HG03175 (cell line): Measurements from ENCODE around the gene STX11.

ENCODE experiments used
- ATAC-seq: cut with Tn5 transposase; IDR thresholded peaks from one replicate; pipeline ENCODE4 v1.9.1; 2021; ENCODE audit warnings: mild to moderate bottlenecking, moderate library complexity; ENCODE audit not compliant: unreplicated experiment

The STX11 gene

DNA sequence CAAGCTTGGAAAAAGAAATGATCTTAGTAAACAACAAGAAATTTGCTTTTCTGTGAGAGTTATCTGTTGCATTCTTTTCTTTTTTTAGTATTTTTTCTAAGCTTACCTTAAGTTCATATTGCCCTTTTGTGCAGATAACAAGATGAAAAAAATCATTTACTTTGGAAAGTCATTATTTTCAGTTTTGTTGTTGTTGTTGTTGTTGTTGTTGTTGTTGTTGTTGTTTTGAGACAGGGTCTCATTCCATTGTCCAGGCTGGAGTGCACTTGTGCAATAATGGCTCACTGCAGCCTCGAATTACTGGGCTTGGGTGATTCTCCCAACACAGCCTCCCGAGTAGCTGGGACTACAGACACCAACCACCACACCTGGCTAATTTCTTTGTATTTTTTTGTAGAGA lies 8.8 kb upstream of the STX11 start:
- ATAC-seq, result no peak

DNA sequence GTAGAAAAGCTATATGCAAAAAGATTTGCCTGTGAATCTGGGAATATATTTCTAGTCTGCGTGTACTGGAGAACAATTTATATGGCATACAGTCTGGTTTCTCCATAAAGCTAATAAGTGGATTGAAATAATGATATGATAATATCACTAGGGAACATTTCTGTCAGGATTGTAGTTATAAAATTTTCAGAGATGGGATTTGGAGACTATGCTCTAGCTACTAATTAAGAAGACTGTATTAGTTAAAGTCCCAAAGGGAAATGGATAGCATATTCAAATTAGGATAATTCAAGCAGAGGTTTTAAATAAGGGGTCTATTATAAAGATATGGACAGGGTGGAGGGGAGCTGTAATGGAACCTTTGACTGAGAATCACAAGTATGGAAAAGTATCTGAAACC lies 7.2 kb upstream of the STX11 start:
- no peak for ATAC-seq

DNA sequence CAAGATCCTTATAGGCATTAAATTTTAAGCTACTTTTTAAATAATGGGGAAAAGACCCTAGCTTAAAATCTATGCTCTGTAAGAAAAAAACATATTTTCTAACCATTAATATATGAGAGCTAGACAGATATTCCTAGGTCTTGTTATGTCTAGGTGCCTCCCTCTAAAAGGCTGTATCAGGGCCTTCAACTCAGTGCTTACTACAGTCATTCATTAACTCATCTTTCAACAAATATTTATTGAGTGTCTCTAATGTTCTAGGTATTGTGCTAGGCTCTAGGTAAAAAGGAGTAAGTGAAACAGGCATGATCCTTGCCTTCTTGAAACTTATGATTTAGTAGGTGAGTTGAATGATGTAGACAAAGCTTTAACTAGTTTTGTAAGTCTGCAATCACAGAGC lies 6.4 kb upstream of the STX11 start:
- ATAC-seq, result no peak

DNA sequence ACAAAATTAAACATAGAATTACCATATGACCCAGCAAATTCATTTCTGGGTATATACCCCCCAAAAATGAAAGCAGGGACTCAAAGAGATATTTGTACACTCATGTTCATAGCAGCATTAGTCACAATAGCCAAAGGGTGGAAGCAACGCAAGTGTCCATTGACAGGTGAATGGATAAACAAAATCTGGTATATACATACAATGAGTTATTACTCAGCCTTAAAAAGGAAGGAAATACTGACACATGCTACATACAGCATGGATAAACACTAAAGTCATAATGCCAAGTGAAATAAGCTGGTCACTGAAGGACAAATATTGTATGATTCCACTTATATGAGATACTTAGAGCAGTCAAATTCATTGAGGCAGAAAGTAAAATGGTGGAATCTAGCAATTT lies 5.3 kb upstream of the STX11 start:
- no peak for ATAC-seq

DNA sequence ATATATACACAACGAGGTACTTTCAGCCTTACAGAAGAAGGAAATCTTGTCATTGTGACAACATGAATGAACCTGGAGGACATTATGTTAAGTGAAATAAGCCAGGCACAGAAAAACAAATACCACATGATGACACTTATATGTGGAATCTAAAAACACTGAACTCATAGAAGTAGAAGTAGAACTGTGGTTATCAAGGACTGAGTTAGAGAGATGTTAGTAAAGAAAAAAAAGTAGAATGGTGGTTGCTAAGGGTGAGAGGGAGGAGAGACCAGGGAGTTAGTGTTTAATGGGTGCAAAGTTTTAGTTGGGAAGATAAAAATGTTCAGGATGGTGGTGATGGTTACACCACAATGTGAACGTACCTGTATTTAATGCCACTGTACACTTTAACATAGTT lies 4.8 kb upstream of the STX11 start:
- ATAC-seq, result no peak

DNA sequence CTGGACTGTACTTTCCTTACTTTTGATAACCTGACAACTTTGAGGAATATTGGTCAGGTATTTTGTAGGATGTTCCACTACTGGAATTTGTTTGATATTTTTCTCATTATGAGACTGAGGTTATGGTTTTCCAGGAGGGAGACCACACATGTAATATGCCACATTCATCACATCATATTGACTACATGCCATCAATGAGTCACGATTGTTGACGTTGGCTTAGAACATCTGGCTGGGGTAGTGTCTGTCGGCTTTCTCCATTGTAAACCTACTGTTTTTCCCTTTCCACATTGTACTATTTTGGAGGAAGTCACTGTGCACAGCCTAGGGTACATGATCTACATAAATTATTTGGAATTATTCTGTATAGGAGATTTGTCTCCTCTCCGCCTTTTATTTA lies 1.4 kb upstream of the STX11 start:
- no peak for ATAC-seq

DNA sequence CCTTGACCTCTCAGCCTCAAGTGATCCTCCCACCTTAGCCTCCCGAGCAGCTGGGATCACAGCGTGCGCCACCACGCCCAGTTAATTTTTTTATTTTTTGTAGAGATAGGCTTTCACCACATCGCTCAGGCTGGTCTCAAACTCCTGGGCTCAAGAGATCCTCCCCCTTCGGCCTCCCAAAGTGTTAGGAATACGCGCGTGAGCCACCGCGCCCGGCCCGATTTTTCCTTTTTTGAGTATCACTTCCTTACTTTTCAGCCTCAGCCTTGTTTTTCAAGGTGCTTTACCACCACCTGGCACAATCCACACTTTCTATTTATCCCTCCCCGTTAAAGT lies 791 bp upstream of the STX11 start:
- ATAC-seq, result no peak

DNA sequence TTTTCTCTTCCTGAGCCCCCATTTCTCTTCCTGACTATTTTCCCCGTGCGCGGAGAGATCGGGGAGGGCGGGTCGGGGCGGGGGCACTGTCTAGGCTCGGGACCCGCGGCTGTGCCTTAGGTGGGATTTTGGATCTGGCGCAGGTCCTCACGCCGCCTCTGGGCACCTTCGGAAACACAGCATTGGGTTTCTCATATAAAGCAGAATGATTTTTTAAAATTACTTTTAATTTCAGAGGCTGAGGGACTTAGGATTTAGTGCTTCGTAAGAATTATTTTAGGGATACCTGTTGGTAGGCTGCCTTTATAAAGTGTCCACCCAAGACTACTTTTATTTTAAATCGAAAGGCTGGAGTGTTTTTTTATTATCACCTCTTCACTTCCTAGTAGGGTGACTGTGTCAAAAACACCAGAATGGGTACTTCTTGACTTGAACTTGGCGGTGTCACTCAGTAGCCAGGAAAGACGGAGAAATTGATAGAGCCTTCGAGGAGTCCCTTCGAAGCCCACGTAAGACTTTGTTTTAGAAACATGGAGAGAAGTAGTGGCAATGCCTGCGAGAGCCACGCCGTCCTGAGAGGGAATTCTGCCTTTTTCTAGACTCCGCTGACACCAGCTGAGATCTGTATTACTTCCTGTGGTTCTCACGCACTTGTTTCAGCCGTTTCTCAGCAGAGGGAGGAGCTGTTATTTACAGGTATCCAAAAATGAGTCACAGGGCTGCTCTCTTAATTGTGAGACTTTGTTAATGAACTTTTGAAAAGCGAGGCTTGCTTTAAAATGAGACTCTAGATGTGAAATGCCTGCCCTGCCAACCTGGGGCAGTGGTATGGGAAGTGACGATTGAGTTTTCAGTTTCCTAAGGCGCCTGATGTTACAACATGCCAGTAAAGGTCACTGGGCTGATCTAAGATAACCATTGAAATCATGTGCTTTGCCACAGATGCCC lies 667 bp downstream of the STX11 start:
- ATAC-seq, result peak; percentile 68

DNA sequence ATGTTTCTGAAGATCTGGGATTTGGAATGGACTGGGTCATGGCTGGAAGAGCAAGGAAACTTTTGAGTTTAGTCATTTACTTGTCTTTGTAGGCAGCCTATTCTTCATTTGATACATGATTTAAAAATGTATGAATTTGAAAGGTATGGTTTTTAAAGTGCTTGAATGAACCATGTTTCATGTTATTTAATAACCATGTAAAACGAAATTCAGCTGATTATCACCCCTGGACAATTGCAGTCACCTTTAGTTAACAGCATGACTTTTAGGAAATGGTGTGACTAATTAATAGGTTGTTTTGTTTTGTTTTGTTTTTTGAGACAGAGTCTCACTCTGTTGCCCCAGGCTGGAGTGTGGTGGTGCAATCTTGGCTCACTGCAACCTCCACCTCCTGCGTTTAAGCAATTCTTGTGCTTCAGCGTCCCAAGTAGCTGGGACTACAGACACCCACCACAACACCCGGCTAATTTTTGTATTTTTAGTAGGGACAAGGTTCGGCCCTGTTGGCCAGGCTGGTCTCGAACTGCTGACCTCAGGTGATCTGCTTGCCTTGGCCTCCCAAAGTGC lies 2.1 kb downstream of the STX11 start:
- no peak for ATAC-seq

DNA sequence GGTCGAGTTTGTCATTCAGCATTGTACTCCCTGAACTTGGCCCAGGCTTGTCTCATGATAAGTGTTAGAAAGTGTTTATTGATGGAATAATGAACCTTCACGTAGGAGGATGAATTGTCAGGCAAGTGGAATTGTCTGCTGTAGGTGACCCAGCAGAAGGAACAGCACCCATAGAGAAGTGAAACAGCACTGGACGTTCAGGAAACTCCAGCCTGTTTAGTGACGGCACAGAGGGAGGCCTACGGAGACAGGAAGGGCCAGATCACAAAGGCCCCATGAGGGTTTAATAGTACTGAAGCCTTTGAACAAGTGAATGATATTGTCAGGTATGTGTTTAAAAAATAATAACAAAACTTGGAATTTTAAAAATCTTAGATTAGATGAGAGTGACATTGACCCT lies 2.9 kb downstream of the STX11 start:
- ATAC-seq, result no peak

DNA sequence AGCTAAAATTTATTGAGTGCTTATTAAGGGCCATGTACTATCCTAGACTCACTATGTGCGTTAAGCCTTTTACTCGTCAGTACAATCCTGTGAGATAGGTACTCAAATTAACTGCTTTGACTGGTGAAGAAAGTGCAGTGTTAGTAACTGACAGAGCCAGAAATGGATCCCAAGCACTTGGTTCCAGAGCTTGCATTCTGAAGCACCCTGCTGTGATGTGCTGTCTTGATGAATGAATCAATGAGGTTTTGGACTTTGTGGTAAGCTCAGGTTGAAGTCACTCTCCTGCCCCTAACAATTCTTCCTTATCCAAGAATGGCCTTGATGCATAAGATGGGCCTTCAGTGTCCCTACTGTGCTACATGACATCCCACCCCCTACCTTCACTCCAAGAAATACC lies 3.7 kb downstream of the STX11 start:
- ATAC-seq, result no peak

DNA sequence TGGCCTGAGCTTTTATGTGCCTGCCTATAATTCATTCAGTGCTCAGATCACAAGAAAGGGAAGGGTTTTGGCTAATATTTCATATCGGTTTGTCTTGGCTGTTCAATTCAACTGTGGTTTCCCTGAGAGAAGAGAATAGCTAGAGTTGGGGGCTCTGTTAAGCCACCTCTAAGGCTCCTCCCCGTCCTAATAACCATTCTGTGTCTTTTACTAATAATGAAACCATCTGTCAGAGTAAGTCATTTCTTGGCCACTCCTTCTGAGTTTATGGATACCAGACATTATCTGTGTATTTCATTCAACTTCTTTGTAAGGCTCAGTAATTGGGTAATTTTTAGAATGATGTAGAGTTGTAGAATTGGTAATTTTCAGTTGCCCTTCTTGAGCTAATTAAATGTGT lies 5.2 kb downstream of the STX11 start:
- ATAC-seq, result peak; percentile 55

DNA sequence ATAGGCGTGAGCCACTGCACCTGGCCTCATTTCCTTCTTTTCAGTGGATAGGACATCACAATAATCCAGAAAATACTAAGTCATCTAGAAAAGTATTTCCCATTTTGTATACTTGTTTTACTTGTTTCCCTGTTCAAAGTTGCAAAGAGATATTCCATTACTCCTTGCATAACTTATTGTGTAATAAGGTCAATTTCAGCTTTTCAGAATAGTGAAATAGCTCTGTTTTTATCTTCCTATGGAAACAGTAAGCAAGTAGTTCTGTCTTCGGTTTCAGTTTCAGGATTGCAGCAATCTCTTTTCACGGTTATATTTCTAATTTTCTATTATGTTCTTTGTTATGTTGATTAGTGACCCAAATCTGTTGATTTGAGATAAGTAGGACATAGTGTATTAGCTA lies 6.0 kb downstream of the STX11 start:
- peak; percentile 35 for ATAC-seq

DNA sequence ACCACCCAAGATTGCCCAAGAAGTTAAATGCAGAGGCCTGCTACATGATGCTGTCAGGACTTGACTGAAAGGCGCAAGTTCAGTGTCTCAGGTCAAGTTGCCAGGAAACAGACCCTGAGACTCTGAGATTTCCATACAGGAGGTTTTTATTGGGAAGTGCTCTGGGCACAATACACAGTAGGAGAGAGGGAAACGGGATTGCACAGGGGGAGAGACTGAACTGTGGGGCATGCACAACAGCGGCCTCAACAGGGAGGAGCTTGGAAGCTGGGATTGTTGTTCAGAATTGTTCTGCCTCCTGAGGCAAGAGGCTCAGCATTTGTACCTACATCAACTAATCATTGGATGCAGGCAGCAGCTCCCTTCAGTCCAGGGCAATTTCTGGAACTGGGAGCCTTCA lies 6.7 kb downstream of the STX11 start:
- no peak for ATAC-seq

DNA sequence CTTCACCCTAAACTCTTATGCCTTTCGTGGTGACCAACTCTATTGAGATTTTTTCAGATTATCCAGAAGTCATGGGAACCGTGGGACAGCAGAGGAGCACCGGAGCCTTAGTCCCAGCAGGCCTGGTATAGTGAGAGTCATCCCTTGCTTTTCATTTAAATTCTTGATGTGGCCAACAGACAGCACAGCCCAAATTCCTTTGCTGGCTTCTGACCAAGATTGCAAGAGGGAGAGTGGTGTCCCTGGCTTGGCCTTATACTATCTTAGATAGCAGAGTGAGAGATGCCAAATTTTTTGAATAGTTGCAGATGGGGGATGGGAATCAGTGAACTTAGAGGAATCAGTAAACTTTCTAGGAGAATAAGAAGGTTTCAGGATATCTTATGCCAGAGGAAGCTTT lies 7.8 kb downstream of the STX11 start:
- no peak for ATAC-seq

DNA sequence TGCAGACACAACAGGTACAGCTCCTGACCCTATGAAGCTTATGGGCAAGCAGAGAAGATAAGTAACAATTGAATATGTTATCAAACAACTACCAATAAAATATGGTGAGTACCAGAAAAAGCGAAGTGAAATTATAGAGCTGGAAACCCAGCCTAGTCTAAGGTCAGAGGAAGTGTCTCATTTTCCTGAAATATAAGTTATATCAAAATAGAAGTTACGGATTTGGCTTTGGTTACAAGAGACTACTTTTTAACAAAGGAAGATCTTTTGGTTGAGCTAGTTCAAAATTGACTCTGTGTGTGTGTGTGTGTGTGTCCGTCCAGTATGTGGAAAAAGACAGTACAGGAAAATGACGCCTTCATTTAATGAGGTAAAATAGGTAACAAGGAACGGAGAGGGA lies 8.9 kb downstream of the STX11 start:
- ATAC-seq, result no peak

DNA sequence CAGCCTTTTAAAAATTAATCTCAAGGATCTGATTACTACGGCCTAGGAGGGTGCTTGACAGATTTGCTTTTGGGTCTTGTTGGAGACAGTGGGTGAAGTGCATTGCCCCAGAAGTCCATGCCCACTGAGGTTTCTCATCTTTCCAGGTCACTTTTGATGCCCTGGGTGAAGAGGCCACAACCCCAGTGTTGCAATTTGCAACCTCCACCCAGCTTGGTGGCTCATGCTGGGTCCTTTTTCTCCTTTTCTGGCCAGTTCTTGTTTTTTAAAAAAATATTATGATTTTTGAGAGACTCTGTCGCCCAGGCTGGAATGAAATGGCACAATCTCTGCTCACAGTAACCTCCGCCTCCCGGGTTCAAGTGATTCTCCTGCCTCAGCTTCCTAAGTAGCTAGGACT lies 9.4 kb downstream of the STX11 start:
- ATAC-seq, result no peak

DNA sequence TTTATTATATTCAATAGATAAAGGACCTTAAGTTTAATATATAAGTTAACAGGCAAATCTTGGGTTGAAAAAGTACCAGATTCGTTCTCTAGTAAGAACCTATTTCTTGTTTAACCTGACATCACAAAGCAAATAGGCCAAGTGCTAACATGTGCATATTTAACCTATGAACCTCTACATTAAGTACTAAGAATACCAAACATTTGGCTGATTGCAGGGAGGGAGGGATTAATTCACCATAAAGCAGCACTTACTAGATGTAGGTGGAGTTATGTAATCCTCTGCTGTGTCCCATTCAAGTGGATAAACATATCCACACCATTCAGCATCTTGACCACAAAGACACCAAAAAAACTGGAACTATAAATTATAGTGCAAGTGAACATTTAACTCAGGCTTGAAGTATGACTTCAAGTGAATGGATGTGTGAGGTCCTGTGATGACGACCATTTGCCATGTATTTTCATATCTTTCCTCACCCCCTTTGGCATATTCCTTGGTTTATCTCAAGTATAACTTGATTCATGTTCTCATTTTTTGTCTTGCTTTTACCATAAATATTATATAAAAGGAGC lies 10.2 kb downstream of the STX11 start:
- ATAC-seq, result no peak

DNA sequence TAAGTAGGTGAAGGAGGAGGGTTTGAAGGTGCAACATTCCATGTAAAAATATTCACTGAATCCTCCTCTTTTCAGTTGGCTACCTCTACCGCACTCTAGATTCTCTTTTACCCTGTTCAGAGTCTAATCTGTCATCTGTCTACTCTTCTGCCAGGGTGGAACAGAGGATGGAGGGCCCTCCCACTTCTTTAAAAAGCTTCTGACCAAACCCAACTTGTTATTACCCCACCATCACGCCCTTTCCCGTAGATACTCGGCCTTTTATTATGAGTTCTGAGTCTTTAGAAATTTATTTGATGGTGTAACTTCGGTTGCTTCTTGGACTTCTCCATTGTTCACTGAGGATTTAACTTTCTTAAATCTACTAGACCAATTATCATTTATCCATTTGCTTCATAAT lies 11.7 kb downstream of the STX11 start:
- ATAC-seq, result no peak

DNA sequence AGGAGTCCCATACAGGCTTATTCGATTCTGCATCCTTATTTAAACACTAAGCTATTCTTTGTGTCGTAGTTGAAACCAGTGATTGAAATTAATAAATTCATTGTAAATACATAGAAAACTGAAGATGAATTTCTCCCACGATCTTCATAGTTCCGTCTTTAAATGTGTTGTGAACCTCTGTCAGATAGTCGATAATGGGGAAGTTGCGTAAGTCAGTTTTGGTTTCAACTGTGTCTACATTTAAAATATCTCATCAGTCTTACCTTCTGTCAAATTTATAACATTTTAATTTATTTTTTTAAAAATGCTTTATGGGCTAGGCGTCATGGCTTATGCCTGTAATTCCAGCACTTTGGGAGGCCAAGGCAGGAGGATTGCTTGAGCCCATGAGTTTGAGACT lies 12.7 kb downstream of the STX11 start:
- ATAC-seq, result peak; percentile 78

DNA sequence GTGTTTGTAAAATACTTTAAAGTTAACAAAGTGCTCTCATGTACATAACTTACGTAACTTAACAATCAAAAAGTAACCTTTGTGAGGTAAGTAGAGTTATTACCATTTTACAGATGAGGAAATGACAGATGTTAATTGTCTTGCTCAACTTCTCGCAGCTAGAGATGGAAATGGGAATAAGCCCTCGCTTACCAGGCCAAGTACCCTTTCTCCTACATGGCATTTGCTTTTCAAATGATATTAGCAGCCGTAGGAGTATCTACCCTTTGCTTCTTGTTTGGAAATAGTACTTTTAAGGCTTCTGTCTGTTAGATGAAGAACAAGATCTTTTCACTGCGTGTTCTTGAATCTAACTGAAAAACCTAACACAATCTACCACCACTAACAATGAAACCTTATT lies 15.5 kb downstream of the STX11 start:
- ATAC-seq, result no peak

DNA sequence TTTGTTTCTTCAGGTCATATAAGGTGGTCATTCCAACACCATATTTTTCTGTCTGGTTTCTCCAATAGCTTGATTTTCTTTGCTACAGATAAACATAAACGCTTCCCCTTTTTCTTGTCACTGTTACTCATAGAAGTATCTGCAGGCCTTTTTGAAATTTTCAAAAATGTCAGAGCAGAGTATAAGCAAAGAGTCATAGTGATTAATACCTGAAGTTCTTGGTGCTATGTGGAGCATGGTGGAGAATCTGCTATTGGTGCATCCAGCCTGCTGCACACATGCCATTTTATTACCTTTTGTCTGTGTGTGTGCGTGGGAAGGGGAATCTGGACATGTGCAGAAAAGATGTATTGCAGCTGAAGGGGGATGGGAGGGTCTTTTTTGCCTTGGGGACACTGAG lies 19.7 kb downstream of the STX11 start:
- no peak for ATAC-seq
